Stimulated activated naive CD4-positive, alpha-beta T cell treated with Interleukin-2 at 50 U/mL for 16 hours (primary cell): ENCODE measurements around the gene UMODL1.

ENCODE experiments used
- DNase-seq: peaks from one replicate; lab custom pipeline; 2025; lab: John Stamatoyannopoulos, UW

Gene UMODL1

GRCh38 chr21:42038826-42039425 lies 32.2 kb upstream of the UMODL1 start:
- DNase-seq = no peak

GRCh38 chr21:42039470-42039901 lies 31.6 kb upstream of the UMODL1 start:
- DNase-seq = no peak

GRCh38 chr21:42039911-42040351 lies 31.2 kb upstream of the UMODL1 start:
- DNase-seq = no peak

- DNase-seq = no peak
These were observed 30.5 kb upstream of the UMODL1 start for GRCh38 chr21:42040411-42041180.

- DNase-seq = no peak
These were observed 29.9 kb upstream of the UMODL1 start for GRCh38 chr21:42041246-42041645.

- no peak for DNase-seq
These were observed 29.4 kb upstream of the UMODL1 start for GRCh38 chr21:42041711-42042110.

GRCh38 chr21:42042651-42043050 lies 28.5 kb upstream of the UMODL1 start:
- no peak for DNase-seq

GRCh38 chr21:42043201-42043895 lies 27.8 kb upstream of the UMODL1 start:
- no peak for DNase-seq

GRCh38 chr21:42043961-42044360 lies 27.2 kb upstream of the UMODL1 start:
- DNase-seq = no peak

- DNase-seq = no peak
These were observed 26.1 kb upstream of the UMODL1 start for GRCh38 chr21:42044871-42045495.

- DNase-seq = no peak
These were observed 23.1 kb upstream of the UMODL1 start for GRCh38 chr21:42047821-42048613.

GRCh38 chr21:42048870-42049577 lies 22.1 kb upstream of the UMODL1 start:
- DNase-seq = no peak

- DNase-seq = no peak
These were observed 21.3 kb upstream of the UMODL1 start for GRCh38 chr21:42049578-42050430.

GRCh38 chr21:42051788-42052187 lies 19.3 kb upstream of the UMODL1 start:
- no peak for DNase-seq

GRCh38 chr21:42055425-42055824 lies 15.7 kb upstream of the UMODL1 start:
- DNase-seq = no peak

- DNase-seq = no peak
These were observed 14.6 kb upstream of the UMODL1 start for GRCh38 chr21:42056468-42056867.

GRCh38 chr21:42056996-42057689 lies 14.0 kb upstream of the UMODL1 start:
- DNase-seq = no peak

- no peak for DNase-seq
These were observed 13.2 kb upstream of the UMODL1 start for GRCh38 chr21:42057851-42058437.

- DNase-seq = no peak
These were observed 12.4 kb upstream of the UMODL1 start for GRCh38 chr21:42058631-42059111.
